ENCODE measurements around the gene PLEKHA5. TPM values are rescaled to one million over a fixed set of nuclear protein-coding genes. Genes with fewer than 3 reads are reported as not detected.
"Not testable (repeated sequence)": the region's sequence is repeated elsewhere in the genome, so short reads cannot be mapped to it uniquely, and the experiment has no call there.

Gene PLEKHA5, protein sequence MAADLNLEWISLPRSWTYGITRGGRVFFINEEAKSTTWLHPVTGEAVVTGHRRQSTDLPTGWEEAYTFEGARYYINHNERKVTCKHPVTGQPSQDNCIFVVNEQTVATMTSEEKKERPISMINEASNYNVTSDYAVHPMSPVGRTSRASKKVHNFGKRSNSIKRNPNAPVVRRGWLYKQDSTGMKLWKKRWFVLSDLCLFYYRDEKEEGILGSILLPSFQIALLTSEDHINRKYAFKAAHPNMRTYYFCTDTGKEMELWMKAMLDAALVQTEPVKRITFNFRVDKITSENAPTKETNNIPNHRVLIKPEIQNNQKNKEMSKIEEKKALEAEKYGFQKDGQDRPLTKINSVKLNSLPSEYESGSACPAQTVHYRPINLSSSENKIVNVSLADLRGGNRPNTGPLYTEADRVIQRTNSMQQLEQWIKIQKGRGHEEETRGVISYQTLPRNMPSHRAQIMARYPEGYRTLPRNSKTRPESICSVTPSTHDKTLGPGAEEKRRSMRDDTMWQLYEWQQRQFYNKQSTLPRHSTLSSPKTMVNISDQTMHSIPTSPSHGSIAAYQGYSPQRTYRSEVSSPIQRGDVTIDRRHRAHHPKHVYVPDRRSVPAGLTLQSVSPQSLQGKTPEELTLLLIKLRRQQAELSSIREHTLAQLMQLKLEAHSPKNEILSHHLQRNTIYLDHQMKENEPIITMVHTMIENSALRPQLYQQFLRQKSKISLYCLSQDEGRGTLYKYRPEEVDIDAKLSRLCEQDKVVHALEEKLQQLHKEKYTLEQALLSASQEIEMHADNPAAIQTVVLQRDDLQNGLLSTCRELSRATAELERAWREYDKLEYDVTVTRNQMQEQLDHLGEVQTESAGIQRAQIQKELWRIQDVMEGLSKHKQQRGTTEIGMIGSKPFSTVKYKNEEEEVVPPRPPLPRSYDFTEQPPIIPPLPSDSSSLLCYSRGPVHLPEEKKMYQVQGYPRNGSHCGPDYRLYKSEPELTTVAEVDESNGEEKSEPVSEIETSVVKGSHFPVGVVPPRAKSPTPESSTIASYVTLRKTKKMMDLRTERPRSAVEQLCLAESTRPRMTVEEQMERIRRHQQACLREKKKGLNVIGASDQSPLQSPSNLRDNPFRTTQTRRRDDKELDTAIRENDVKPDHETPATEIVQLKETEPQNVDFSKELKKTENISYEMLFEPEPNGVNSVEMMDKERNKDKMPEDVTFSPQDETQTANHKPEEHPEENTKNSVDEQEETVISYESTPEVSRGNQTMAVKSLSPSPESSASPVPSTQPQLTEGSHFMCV
- total RNA-seq (2014; rRNA removed; shearing (Covaris generic); ENCODE audit: low replicate concordance), result 12.6 and 15.7 TPM in 2 replicates

DNA sequence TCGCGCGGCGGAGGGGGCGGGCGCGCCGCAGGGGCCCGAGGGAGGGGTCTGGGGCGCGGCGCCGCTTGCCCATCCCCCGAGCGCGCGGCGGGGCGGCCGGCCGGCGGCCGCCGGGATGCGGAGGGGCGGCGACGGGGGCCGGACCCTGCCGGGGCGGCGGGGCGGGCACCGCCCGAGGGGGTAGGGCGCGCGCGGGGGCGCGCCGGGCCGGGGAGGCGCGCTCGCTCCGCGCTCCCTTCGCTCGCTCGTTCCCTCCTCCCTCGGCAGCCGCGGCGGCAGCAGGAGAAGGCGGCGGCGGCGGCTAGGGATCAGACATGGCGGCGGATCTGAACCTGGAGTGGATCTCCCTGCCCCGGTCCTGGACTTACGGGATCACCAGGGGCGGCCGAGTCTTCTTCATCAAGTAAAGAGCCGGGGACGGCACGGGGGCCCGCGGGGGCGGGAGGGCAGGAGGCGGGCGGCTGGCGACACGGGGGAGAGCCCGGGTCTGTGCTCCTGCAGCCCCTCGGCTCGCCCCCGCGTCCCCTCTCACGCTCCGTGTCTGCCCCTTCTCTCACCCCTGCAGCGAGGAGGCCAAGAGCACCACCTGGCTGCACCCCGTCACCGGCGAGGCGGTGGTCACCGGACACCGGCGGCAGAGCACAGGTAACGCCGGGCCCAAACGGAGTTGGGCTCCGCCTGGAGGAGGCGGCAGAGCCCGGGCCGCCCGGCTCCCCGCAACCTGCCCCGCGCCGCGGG lies at the start of gene PLEKHA5:
Gene PLEKHA5, plus strand, starts transcription at position 248 of the 738 bp plus-strand sequence. Its CDS starts 67 bp downstream, at position 315.
- DNase-seq (ENCODE audit: low read depth), result peak; percentile 56
- in situ Hi-C loops (cut with HindIII; ENCODE audit: low pct_unique_long_range_greater_than_20kb, low sequenced_read_pairs), result no loop called here

DNA sequence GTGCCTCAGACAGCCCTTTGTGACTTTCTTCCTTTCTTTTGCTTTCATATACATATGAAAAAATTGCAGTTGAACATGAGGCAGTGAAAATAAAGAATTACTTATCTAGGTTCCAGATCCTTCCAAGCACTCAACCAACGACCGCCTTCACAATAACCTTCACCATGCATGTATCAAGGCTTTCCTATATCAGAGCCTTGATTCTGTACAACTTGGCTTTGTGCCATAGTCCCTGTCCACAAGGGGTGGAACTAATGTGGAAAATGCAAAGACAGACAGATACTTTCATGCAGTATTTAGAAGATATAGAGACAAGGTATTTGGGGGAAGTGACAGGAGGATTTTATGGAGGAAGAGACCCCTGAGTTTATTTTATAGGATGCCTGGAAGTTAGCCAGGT lies 48.6 kb upstream of the PLEKHA5 start:
- DNase-seq (ENCODE audit: low read depth), result no peak
- in situ Hi-C loops (cut with HindIII; ENCODE audit: low pct_unique_long_range_greater_than_20kb, low sequenced_read_pairs), result no loop called here

DNA sequence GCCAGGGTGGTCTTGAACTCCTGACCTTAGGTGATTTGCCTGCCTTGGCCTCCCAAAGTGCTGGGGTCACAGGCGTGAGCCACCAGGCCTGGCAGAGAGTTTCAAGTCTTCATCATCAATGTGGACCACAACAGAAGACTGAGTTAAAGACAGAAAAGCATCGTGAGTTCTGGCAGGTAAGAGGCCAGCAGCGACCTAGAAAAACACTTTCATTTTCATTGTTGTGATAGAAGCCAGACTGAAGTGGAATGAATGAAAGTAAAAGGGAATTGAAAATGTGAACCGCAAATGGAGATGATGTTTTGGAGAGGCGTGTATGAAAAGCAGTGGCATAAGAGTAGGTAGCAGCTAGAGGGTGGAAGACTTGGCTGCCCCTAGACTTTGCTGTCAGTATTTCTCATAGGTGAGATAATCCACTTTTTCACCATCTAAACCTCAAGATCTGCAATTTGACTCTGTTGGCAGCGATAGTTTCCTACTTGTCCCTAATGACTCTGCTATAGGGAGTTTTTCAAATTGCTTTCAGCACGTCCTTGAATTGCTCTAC lies 47.1 kb upstream of the PLEKHA5 start:
- in situ Hi-C loops (cut with HindIII; ENCODE audit: low pct_unique_long_range_greater_than_20kb, low sequenced_read_pairs), result no loop called here
- no peak for DNase-seq (ENCODE audit: low read depth)

DNA sequence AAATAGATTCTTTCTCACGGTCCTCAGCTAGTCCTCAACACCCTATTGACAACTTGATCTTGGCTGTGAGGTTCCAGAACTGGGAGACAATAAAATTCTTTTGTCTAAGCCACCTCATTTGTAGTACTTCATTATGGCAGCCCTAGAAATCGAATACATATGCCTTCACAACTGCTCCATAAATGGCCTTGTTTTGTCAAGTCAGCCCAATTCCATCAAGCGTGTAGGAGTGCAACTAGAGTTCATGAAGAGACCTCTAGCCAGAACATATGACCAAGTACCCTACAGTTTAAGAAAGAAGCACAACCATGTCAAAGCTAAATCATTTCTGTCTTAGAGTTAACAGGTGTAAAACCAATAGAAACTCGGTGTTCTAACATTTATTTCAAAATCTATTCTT lies 45.0 kb upstream of the PLEKHA5 start:
- no peak for DNase-seq (ENCODE audit: low read depth)
- in situ Hi-C loops (cut with HindIII; ENCODE audit: low pct_unique_long_range_greater_than_20kb, low sequenced_read_pairs), result no loop called here

DNA sequence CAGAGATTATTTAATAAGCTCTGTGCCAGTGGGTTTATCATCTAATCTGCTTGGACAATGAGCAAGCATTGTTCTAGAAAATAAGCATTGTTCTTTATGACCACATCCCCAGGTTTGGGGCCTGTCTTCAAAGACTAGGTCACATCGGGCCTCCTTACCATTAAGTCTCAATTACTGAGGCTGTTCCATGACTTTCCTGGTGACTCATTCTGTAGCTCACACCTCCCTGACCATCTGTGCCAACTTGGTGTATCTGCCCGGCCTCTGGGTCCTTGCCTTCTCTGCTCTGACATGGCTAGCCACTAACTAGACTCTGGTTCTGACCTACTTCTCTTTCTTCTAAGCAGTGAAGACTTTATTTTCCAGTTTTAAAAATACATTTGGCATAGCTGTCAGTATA lies 44.4 kb upstream of the PLEKHA5 start:
- in situ Hi-C loops (cut with HindIII; ENCODE audit: low pct_unique_long_range_greater_than_20kb, low sequenced_read_pairs), result no loop called here
- no peak for DNase-seq (ENCODE audit: low read depth)

DNA sequence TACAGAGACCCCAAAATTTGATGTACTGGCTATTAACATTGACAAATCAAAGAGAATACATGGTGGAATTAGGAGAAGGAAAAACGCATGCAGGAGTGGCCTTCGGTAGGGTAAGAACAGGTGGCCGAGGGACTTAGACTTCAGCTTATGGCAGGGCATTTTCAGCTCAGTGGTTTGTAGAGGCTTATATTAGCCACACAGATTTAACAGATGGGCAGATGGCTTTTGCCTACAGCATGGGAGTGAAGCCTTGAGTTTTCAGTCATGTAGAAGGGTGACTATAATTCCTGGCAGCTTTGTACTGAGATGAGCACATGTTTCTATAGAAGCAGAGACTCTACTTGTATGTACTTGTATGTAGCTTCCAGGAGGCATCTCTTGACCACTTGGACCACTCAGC lies 40.9 kb upstream of the PLEKHA5 start:
- in situ Hi-C loops (cut with HindIII; ENCODE audit: low pct_unique_long_range_greater_than_20kb, low sequenced_read_pairs), result no loop called here

DNA sequence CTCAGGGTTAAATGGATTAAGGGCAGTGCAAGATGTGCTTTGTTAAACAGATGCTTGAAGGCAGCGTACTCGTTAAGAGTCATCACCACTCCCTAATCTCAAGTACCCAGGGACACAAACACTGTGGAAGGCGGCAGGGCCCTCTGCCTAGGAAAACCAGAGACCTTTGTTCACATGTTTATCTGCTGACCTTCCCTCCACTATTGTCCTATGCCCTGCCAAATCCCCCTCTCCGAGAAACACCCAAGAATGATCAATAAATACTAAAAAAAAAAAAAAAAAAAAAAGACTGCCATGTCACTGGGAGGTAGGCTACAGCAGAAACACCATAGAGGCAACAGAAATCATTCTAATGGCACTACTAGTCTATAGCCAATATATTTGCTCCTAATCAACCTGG lies 37.1 kb upstream of the PLEKHA5 start:
- DNase-seq (ENCODE audit: low read depth); in situ Hi-C loops (cut with HindIII; ENCODE audit: low pct_unique_long_range_greater_than_20kb, low sequenced_read_pairs): not testable (repeated sequence)

More for the DNA sequence above, 40.9 kb upstream of the PLEKHA5 start:
- DNase-seq (ENCODE audit: low read depth), result no peak

DNA sequence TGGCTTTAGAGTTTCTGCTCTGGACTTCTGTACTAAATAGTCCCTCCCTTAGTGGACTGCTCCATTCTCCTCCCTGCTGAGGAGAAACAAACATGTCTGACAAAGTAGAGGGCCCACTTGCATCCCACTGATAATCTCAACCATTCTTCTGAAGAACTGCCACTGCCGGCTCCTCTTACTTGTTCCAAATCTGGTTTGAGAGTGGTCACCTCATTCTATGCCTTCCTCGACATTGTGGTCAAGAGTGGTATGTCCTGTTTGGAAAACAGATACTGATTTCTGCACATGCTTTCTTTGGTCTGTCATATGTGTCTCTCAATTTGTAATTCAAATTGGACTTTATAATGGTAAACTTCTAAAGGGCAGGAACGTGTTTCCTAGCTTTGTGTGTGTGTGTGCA lies 36.3 kb upstream of the PLEKHA5 start:
- no peak for DNase-seq (ENCODE audit: low read depth)
- in situ Hi-C loops (cut with HindIII; ENCODE audit: low pct_unique_long_range_greater_than_20kb, low sequenced_read_pairs), result no loop called here

DNA sequence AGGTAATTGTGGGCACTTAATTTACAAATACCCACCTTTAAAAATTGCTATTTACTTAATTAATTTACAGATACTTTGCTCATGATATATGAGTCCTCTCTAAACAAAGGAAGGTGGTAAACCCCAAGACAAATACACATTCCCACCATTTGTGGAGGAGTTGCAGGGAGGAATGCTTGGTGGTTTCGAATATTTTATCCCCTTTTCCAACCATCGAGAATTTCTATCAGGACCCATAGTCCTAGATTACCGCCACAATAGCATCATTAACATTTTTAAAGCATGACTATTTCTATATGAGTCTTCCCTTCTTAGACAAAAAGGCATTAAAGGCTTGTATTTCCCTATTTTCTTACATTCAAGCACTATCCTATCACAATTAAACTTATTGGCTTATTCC lies 34.2 kb upstream of the PLEKHA5 start:
- no peak for DNase-seq (ENCODE audit: low read depth)
- in situ Hi-C loops (cut with HindIII; ENCODE audit: low pct_unique_long_range_greater_than_20kb, low sequenced_read_pairs), result no loop called here

DNA sequence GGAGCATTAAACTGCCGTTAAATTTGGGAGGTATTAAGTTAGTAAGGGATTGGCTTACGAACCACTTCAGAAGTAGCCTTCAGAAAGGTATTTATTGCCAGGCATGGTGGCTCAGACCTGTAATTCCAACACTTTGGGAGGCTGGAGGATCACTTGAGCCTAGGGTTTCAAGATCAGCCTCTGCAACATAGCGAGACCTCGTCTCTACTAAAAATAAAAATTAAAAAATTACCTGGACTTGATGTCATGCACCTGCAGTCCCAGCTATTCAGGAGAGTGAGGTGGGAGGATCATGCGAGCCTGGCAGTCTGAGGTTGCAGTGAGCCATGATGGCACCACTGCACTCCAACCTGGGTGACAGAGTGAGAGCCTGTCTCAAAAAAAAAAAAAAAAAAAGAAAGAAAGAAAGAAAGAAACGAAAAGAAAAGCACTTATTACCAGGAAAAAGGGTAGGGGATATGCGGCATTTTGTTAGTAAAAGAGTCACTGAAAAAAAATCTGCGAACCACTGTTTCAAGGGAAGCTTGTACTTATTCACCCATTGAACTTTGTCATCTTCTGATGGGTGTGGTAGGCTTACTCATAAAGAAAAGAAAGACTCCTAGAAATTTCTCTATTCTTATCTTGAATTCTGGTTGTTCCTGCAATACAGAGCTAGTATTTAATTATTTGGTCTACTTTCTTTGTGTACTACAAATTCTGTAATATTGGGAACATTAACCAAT lies 33.6 kb upstream of the PLEKHA5 start:
- in situ Hi-C loops (cut with HindIII; ENCODE audit: low pct_unique_long_range_greater_than_20kb, low sequenced_read_pairs), result no loop called here

DNA sequence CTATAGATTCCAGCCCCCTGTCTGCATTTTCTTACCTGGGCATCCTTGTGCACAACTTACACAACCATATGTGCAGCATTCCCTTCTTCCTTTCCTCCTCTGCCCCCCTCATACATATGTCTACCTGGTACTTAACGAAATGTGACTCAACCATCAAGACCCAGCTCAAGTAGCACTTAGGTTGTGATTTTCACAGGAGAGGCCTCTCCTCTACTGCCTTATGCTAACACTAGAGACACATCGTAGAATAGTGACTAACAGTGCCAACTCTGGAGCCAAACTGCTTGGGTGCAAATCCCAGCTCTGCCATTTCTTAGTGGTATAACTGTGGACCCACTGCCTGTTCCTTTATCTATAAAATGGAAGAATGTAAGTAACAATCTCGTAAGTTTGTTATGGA lies 24.1 kb upstream of the PLEKHA5 start:
- in situ Hi-C loops (cut with HindIII; ENCODE audit: low pct_unique_long_range_greater_than_20kb, low sequenced_read_pairs), result no loop called here

More for the DNA sequence above, 33.6 kb upstream of the PLEKHA5 start:
- peak; percentile 30 for DNase-seq (ENCODE audit: low read depth)

DNA sequence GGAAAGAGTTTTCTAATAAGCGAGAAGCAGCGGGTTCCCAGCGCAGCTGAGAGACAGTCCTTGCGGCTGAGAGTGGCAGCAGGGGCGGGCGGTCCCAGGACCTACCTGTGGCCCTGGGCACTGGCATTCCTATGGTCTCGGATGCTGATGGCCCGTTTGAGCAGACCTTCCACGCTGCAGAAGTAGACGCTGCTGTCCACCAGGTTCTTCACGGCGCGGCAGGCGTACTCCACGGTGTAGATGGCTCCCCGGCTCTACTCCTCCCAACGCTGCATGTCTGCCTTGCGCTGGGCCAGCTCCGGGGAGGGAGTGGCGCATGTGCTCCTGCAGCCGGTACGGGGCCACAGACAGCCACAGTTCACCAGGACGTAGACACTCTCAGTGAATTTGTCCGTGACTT lies 21.8 kb upstream of the PLEKHA5 start:
- in situ Hi-C loops (cut with HindIII; ENCODE audit: low pct_unique_long_range_greater_than_20kb, low sequenced_read_pairs), result no loop called here
- DNase-seq (ENCODE audit: low read depth), result no peak

More for the DNA sequence above, 24.1 kb upstream of the PLEKHA5 start:
- no peak for DNase-seq (ENCODE audit: low read depth)

DNA sequence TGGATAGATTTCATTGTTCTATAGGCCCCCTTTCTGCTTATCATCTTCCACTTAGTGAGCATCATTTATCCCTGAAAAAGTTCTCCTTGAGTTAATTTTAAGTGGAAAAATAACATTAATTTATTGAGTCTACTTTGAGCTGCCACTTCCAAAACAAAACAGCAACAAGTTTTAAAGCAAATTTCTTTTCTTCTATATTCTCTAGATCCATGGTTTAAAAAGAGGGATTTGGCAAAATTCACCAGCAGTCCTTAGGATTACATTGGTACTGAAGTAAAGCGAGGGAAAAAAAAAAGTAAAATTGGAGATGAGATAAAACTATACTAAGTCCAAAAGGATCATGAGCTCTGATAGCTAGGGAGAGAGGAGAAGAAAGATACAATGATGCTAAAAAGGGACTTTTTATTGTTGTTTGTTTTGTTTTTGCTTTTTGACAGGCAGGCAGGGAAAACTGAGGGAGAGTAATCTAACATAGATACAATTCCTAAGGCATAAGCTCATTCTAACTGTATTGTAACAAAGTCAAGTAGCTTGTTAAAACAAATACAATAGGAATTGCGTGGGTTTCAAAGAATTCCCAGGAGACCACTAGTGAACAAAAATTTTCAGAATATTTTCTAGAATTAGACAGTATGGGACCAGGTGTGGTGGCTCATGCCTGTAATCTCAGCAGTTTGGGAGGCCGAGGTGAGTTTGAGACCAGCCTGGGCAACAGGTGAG lies 19.2 kb upstream of the PLEKHA5 start:
- in situ Hi-C loops (cut with HindIII; ENCODE audit: low pct_unique_long_range_greater_than_20kb, low sequenced_read_pairs), result no loop called here
- no peak for DNase-seq (ENCODE audit: low read depth)

DNA sequence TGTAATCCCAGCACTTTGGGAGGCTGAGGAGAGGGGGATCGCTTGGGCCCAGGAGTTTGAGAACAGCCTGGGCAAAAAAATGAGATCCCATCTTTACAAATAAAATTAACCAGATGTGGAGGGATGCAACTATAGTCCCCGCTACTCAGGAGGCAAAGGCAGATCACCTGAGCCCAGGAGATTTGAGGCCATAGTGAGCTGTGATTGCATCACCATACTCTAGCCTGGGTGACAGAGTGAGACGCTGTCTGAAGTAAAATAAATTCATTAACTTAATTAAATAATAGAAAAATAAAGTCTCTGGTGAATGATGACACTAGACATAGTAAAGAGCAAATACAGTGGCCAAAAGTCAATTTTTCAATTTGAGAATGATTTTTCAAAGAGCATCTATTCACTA lies 16.1 kb upstream of the PLEKHA5 start:
- DNase-seq (ENCODE audit: low read depth), result no peak
- in situ Hi-C loops (cut with HindIII; ENCODE audit: low pct_unique_long_range_greater_than_20kb, low sequenced_read_pairs), result no loop called here

DNA sequence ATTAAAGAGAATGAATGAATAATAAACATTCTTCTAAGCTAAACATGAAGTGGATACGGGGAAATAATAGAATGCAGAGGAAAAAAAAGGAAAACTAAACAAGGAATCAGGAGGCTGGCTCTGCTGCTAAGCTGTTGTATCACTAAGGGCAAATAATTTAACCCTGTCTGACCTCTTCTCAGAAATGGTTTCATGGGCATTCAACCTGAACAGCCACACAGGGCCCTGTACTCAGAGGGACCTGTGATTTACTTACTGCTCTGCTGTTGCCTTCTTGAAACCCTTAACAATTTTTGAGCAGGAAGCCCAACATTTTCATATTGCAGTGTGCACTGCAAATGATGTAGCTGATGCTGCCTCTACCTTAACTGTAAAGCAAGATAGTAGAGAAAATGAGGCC lies 14.2 kb upstream of the PLEKHA5 start:
- in situ Hi-C loops (cut with HindIII; ENCODE audit: low pct_unique_long_range_greater_than_20kb, low sequenced_read_pairs), result no loop called here
- no peak for DNase-seq (ENCODE audit: low read depth)

DNA sequence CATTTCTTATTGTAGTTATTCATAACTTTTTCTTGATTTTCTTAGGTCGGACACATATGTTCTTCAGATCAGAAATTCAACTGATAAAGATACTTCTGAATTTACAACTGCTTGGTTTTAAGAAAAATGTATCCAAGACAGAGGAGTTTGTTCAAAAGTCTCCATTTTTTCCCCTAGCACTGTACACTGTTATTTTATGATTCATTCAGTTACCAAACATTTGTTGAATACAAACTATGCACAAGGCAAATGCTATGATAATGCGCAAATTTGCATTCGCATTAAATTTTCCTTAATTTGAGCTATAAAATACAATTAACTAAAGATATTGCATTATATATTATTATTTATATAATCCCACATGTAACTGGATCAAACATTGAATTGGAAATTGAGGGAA lies 10.1 kb upstream of the PLEKHA5 start:
- no peak for DNase-seq (ENCODE audit: low read depth)
- in situ Hi-C loops (cut with HindIII; ENCODE audit: low pct_unique_long_range_greater_than_20kb, low sequenced_read_pairs), result no loop called here
